Spinal cord (tissue), 10 donors: ENCODE results near the gene DPH1. TPM values are rescaled to one million over a fixed set of nuclear protein-coding genes. Genes with fewer than 3 reads are reported as not detected.

Experiments used
- DNase-seq, 6 donors: peaks; one replicate each; pipeline versions ENCODE4 v3.0.0 to v3.0.0-alpha.2; 2013 to 2015; ENCODE audit warnings: low spot score in 6 of 6, low read depth in 4 of 6
- H3K27ac ChIP-seq: one replicate; pipeline ENCODE4 v1.5.1; 2013; ENCODE audit warnings: low read depth, low read length, control low read depth
- H3K27me3 ChIP-seq: one replicate; pipeline ENCODE4 v1.6.1; 2013; ENCODE audit warnings: low read length; ENCODE audit not compliant: control insufficient read depth, insufficient read depth
- H3K36me3 ChIP-seq: one replicate; pipeline ENCODE4 v1.6.1; 2013; ENCODE audit warnings: low read length; ENCODE audit not compliant: control insufficient read depth, insufficient read depth
- H3K4me1 ChIP-seq: one replicate; pipeline ENCODE4 v1.6.1; 2013; ENCODE audit warnings: low read length; ENCODE audit not compliant: control insufficient read depth, insufficient read depth
- H3K4me3 ChIP-seq: one replicate; pipeline ENCODE4 v1.5.1; 2013; ENCODE audit warnings: low read depth, low read length, control low read depth
- H3K9me3 ChIP-seq: one replicate; pipeline ENCODE4 v1.6.1; 2013; ENCODE audit warnings: low read length; ENCODE audit not compliant: control insufficient read depth, insufficient read depth
- WGBS: methylation state at CpG from one replicate; pipeline ENCODE4 v1.1.5; 2013; ENCODE audit warnings: missing lambda C conversion rate; ENCODE audit not compliant: insufficient coverage; 5-methylcytosine and 5-hydroxymethylcytosine counted together
- polyA plus RNA-seq, 2 donors: library from polyadenylated mRNA; unstranded; fragments of 120-200 nt; gene quantifications; one replicate each; pipeline ENCODE4 v1.2.1, GENCODE V29; 2013; ENCODE audit not compliant: insufficient read length in 2 of 2
- total RNA-seq, 2 donors: library from RNA; depleted of rRNA in 1 of 2; stranded (reverse); fragments of 120-200 nt in 1 of 2; fragments of >200 nt in 1 of 2; gene quantifications; one replicate each; pipeline versions ENCODE4 v1.2.3 to v1.2.4, GENCODE V29; 2013 to 2014
- donor health status: healthy.

DPH1 gene
- total and polyA plus RNA-seq, 4 donors: 21.5 to 83.7 (median 46.5) TPM

DNA sequence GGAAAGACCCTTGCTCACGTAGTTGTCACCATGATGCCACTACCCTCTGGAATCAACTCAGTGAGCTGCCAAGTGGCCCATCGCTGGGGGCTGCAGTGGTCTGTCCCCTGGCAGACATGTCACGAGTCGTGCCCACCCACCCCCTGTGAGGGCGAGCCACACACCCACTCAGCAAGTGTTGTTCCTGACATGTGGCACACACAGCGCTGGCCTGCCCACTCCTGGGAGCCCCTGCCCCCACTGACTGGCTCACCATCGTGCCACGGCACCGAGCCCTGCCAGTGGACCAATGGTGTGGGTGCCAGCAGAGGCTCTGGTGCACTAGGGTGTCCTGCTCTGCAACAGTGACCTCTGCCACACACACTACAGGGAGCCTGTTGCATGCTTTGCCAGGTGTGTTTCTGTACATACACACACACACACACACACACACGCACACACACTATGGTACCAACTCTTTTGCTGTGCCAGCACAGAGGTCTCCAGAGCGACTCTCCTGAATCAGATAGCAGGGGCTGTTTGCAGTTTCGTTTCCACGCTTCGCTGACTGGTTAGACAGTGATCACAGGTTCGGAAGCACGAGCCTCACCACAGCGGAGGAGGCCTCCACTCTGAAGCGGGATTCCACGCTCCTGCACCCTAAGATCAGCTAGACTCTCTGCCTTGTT is 12.5 kb upstream of the DPH1 start:
- Histone ChIP-seq H3K27ac (no peak overlapping the region), H3K4me1 (peaks cover 36% of the 10 kb centered on the region), H3K27me3 (peaks cover 5% of the 10 kb centered on the region), H3K9me3 (no peaks in the 10 kb centered on the region), H3K4me3 (no peak overlapping the region), H3K36me3 (peaks cover 13% of the 10 kb centered on the region)
- WGBS: 75% methylated on average over 19 of the region's 19 CpGs
- peak in 1 of 6 donors; percentile 53 for DNase-seq

- Histone ChIP-seq H3K27ac (no peak overlapping the region), H3K4me3 (no peak overlapping the region)
These were observed 11.0 kb upstream of the DPH1 start for GRCh38 chr17:2018716-2019510.

DNA sequence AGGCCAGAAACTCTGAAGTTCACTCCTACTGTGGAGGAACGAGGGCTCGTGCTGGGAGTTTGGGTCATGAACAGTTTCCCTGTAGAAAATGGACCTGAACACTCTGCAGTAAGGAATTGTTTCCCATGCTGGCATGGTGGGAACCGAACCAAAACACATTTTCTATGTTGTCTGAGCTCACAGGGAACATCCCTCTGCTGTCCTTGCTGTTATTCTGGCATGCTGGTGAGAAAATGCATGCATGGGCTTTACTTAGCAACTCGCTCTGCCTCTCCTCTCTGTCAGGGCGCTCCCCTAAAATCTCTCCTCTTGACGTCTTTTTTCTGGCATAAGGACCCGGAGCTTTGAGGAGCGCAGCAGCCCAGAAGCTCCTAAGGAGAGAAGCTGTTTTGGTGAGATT is 10.2 kb upstream of the DPH1 start:
- 87% methylated on average over 5 of the region's 8 CpGs for WGBS
- H3K9me3 ChIP-seq: no peaks in the 10 kb centered on the region
- H3K27ac ChIP-seq: no peak overlapping the region
- peaks cover 10% of the 10 kb centered on the region for H3K36me3 ChIP-seq
- H3K4me3 ChIP-seq: no peak overlapping the region
- H3K4me1 ChIP-seq: peaks cover 53% of the 10 kb centered on the region
- peak in 1 of 6 donors; percentile 69 for DNase-seq
- H3K27me3 ChIP-seq: peaks cover 21% of the 10 kb centered on the region

More at GRCh38 chr17:2018716-2019510, 11.0 kb upstream of the DPH1 start:
- Histone ChIP-seq H3K27me3 (peaks cover 14% of the 10 kb centered on the region), H3K36me3 (peaks cover 10% of the 10 kb centered on the region), H3K9me3 (no peaks in the 10 kb centered on the region), H3K4me1 (peaks cover 45% of the 10 kb centered on the region)
- DNase-seq: no peak
- 64% methylated on average over 23 of the region's 24 CpGs for WGBS

DNA sequence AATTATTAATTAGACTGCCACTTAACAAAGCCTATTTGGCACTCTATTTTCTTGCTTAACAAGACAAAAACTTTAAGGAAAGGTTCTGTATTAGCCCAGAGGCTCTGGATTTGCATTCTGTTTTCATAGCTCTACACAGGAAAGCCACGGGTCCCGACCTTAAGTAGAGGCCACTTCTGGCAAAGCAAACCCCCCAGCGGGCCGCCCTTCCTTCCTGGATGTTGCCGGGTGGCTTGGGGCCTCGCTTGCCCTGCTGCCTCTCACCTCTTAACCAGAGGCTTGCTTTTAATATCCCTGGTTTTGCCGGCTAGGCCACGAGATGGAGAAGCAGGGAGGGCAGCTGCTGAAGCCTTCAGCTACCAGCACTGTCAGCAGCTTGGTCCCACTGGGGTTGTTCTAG is 9.2 kb upstream of the DPH1 start:
- H3K9me3 ChIP-seq: no peaks in the 10 kb centered on the region
- H3K27ac ChIP-seq: no peak overlapping the region
- H3K4me1 ChIP-seq: peaks cover 61% of the 10 kb centered on the region
- 58% methylated on average over 7 of the region's 8 CpGs for WGBS
- H3K36me3 ChIP-seq: peaks cover 4% of the 10 kb centered on the region
- peaks cover 28% of the 10 kb centered on the region for H3K27me3 ChIP-seq
- no peak overlapping the region for H3K4me3 ChIP-seq
- DNase-seq: no peak

GRCh38 chr17:2022647-2023240 is 7.2 kb upstream of the DPH1 start:
- 68% methylated on average over 13 of the region's 15 CpGs for WGBS
- Histone ChIP-seq H3K4me3 (no peak overlapping the region), H3K27ac (no peak overlapping the region), H3K4me1 (peaks cover 60% of the 10 kb centered on the region), H3K27me3 (peaks cover 36% of the 10 kb centered on the region), H3K36me3 (no peaks in the 10 kb centered on the region), H3K9me3 (no peaks in the 10 kb centered on the region)
- no peak for DNase-seq

DNA sequence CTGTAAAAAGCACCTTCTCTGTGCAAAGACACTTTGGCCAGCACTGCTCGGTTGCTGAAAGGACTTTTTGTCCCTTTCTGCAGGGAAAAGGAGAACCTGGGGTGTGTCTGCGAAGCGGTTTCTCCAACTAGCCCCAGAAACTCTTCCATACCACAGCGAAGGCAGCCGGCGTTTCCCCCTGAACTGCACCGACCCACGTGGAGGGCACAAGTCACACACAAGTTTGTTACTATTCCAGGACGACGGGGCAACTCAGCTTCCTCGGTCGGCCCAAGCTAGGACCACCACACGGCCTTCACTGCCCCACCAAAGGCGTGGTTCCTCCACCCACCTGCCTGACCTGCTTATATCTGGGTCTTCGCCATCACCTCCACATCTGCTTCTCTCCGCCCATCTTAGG is 6.7 kb upstream of the DPH1 start:
- H3K4me1 ChIP-seq: peaks cover 60% of the 10 kb centered on the region
- no peak for DNase-seq
- no peaks in the 10 kb centered on the region for H3K9me3 ChIP-seq
- H3K4me3 ChIP-seq: no peak overlapping the region
- peaks cover 39% of the 10 kb centered on the region for H3K27me3 ChIP-seq
- H3K36me3 ChIP-seq: no peaks in the 10 kb centered on the region
- 27% methylated on average over 13 of the region's 16 CpGs for WGBS
- no peak overlapping the region for H3K27ac ChIP-seq

DNA sequence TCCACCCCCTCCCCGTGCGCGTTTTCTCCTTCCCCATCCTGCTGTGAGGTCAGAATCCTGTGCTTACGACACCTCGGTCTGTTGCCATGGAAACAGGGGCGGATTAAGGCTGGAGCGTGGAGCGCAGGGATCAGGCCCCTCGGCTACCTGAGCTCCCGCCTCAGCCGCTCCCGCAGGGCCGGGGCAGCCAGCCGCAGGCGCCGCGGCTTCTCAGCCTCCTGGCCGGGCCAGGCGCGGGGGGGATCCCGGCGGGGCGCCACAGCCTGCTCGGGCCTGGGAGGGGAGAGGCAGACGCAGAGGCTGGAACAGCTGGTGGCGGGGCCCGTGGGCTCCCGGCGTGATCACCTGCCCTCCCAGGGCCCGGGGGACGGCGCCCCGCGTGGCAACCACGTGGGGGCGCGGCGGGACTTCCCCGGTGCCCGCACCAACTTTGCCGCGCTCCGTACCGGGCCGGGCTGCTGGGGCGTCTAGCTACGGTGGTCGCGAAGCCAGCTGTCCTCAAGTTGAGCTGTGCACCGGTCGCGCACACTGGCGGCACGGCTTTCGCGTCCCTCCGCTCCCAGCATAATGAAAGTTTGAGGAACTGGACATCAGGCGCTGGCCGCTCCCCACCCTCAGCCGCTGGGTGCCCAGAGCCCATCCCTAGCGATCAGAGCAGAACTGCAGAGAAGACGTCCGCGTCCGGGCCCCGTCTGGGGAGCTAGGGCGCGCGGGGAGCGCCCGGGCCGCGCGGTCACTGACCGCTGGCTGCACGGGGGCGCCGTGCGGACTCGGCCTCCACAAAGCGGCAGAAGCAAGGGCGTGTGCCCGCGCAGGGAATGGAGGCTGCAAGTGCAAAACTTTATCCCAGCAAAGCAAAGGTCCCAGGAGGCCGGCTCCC is 6.0 kb upstream of the DPH1 start:
- Histone ChIP-seq H3K27ac (no peak overlapping the region), H3K27me3 (peaks cover 39% of the 10 kb centered on the region), H3K4me1 (peaks cover 60% of the 10 kb centered on the region), H3K36me3 (no peaks in the 10 kb centered on the region), H3K4me3 (peak overlapping the region; percentile 41), H3K9me3 (no peaks in the 10 kb centered on the region)
- peak in 2 of 6 donors; percentile 86 to 93 for DNase-seq
- under 1% methylated on average over 84 of the region's 85 CpGs for WGBS

- peak overlapping the region; percentile 41 for H3K4me3 ChIP-seq
- H3K27me3 ChIP-seq: peaks cover 36% of the 10 kb centered on the region
- under 1% methylated on average over 73 of the region's 73 CpGs for WGBS
- DNase-seq: no peak
- H3K4me1 ChIP-seq: peaks cover 59% of the 10 kb centered on the region
- H3K9me3 ChIP-seq: no peaks in the 10 kb centered on the region
- no peaks in the 10 kb centered on the region for H3K36me3 ChIP-seq
- no peak overlapping the region for H3K27ac ChIP-seq
These were observed 5.3 kb upstream of the DPH1 start for GRCh38 chr17:2024572-2025219.

- H3K27ac ChIP-seq: no peak within 1 kb of the TSS
- H3K4me1 ChIP-seq: peaks cover 58% of the 10 kb centered on the region
- DNase-seq: peak in 2 of 6 donors; percentile 93 to 94
- no peaks in the 10 kb centered on the region for H3K9me3 ChIP-seq
- peaks cover 36% of the 10 kb centered on the region for H3K27me3 ChIP-seq
- 0% methylated on average over 47 of the region's 47 CpGs for WGBS
- peak within 1 kb of the TSS; percentile 41 for H3K4me3 ChIP-seq
- H3K36me3 ChIP-seq: no peaks in the 10 kb centered on the region
These were observed 4.7 kb upstream of the DPH1 start, which contains the start of gene RTN4RL1 for GRCh38 chr17:2025220-2025621. RTN4RL1 (minus strand) TSS chr17:2025334; CDS start chr17:2024865, 469 bp downstream.
